CD8-positive, alpha-beta memory T cell (primary cell): Measurements from ENCODE around the gene OR4K1. TPM values are rescaled to one million over a fixed set of nuclear protein-coding genes. Genes with fewer than 3 reads are reported as not detected.

Source experiments
- polyA plus RNA-seq: library from polyadenylated mRNA; unstranded; fragments of 300-500 nt; fragmentation: Illumina TruSeq; gene quantifications from one replicate; pipeline ENCODE4 v1.2.3, GENCODE V29; 2021
- total RNA-seq, 2 experiments: library from RNA; stranded (reverse); gene quantifications; one replicate each; pipeline ENCODE4 v1.2.3, GENCODE V29; 2021

The OR4K1 gene
- total and polyA plus RNA-seq, 3 experiments from 2014 or later = not detected

Other genes starting within 250 kb of the OR4K1 start
- gene OR11H2, start 217.0 kb upstream of the OR4K1 start, total RNA-seq = not detected
- not detected for gene OR11H2, start 217.0 kb upstream of the OR4K1 start, polyA plus RNA-seq
- not detected for gene OR4Q3, start 187.3 kb upstream of the OR4K1 start, total RNA-seq
- not detected for gene OR4Q3, start 187.3 kb upstream of the OR4K1 start, polyA plus RNA-seq
- gene OR4M1, start 157.4 kb upstream of the OR4K1 start, total RNA-seq = not detected
- gene OR4M1, start 157.4 kb upstream of the OR4K1 start, polyA plus RNA-seq = not detected
- not detected for gene OR4N2, start 127.1 kb upstream of the OR4K1 start, total RNA-seq
- not detected for gene OR4N2, start 127.1 kb upstream of the OR4K1 start, polyA plus RNA-seq
- not detected for gene OR4K2, start 55.8 kb upstream of the OR4K1 start, total RNA-seq
- not detected for gene OR4K2, start 55.8 kb upstream of the OR4K1 start, polyA plus RNA-seq
- not detected for gene OR4K5, start 10.3 kb upstream of the OR4K1 start, total RNA-seq
- gene OR4K5, start 10.3 kb upstream of the OR4K1 start, polyA plus RNA-seq = not detected
- gene OR4K15, start 44.7 kb downstream of the OR4K1 start, total RNA-seq = not detected
- not detected for gene OR4K15, start 44.7 kb downstream of the OR4K1 start, polyA plus RNA-seq
- not detected for gene OR4Q2, start 71.2 kb downstream of the OR4K1 start, total RNA-seq
- not detected for gene OR4Q2, start 71.2 kb downstream of the OR4K1 start, polyA plus RNA-seq
- not detected for gene OR4K14, start 88.4 kb downstream of the OR4K1 start, total RNA-seq
- gene OR4K14, start 88.4 kb downstream of the OR4K1 start, polyA plus RNA-seq = not detected
- not detected for gene OR4K13, start 105.1 kb downstream of the OR4K1 start, total RNA-seq
- gene OR4K13, start 105.1 kb downstream of the OR4K1 start, polyA plus RNA-seq = not detected
- not detected for gene OR4L1, start 129.1 kb downstream of the OR4K1 start, total RNA-seq
- not detected for gene OR4L1, start 129.1 kb downstream of the OR4K1 start, polyA plus RNA-seq
- gene OR4K17, start 179.8 kb downstream of the OR4K1 start, total RNA-seq = not detected
- not detected for gene OR4K17, start 179.8 kb downstream of the OR4K1 start, polyA plus RNA-seq
- gene OR4N5, start 207.9 kb downstream of the OR4K1 start, total RNA-seq = not detected
- gene OR4N5, start 207.9 kb downstream of the OR4K1 start, polyA plus RNA-seq = not detected